B cell (primary cell): ENCODE data around the gene MED27.

ENCODE experiments used
- EZH2 ChIP-seq: IDR thresholded peaks from 2 replicates; pipeline ENCODE4 v1.6.1; 2012; ENCODE audit warnings: borderline replicate concordance, low read depth, mild to moderate bottlenecking, moderate library complexity, low read length; ENCODE audit not compliant: insufficient read depth, poor library complexity, severe bottlenecking
- TF ChIP-seq, protein P1 (sequence below): fragments of 200-600 bp; IDR thresholded peaks from one replicate; pipeline ENCODE4 v1.8.0; 2022; ENCODE audit warnings: antibody characterized with exemption, mild to moderate bottlenecking

DNA sequence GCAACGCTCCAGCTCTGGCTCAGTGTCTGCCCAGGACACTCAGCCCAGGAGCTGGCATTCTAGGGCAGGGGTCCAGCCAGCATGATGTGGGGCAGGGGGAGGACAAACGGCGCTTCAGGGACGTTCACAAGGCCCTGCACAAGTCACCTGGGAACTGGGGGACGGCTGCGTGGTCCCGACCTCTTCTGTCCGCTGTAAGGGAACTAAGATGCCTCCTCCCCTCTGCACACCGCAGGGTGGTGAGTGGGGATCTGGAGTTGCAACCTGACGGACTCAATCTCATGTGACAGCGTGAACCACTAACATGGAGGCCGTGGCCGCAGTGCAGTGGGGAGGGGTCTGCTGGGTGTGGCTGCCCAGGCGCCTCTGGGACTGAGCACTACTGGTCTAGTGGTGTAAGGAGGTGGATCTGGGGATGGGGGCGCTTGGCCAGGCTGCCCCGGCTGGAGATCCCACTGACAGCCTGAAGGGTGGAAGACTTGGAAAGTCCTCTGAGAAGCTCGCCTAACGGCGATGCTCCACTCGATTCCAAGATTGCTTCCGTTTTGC, 251.8 kb downstream of the MED27 start:
- TF ChIP-seq EZH2 = no peak
- TF ChIP-seq, protein P1, sequence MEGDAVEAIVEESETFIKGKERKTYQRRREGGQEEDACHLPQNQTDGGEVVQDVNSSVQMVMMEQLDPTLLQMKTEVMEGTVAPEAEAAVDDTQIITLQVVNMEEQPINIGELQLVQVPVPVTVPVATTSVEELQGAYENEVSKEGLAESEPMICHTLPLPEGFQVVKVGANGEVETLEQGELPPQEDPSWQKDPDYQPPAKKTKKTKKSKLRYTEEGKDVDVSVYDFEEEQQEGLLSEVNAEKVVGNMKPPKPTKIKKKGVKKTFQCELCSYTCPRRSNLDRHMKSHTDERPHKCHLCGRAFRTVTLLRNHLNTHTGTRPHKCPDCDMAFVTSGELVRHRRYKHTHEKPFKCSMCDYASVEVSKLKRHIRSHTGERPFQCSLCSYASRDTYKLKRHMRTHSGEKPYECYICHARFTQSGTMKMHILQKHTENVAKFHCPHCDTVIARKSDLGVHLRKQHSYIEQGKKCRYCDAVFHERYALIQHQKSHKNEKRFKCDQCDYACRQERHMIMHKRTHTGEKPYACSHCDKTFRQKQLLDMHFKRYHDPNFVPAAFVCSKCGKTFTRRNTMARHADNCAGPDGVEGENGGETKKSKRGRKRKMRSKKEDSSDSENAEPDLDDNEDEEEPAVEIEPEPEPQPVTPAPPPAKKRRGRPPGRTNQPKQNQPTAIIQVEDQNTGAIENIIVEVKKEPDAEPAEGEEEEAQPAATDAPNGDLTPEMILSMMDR = no peak
